Lower leg skin (tissue), 3 donors: ENCODE data around the gene HKDC1.

Source experiments
- CTCF ChIP-seq, 3 donors: fragments of 450-650 bp; IDR thresholded peaks; one replicate each; pipeline ENCODE4 v1.5.1; 2016; ENCODE audit warnings: antibody characterized with exemption in 3 of 3, mild to moderate bottlenecking in 3 of 3, moderate library complexity in 2 of 3
- POLR2A ChIP-seq, 2 donors: fragments of 450-650 bp; IDR thresholded peaks; one replicate each; pipeline ENCODE4 v1.6.1; 2016 to 2017; ENCODE audit warnings: antibody characterized with exemption in 2 of 2, mild to moderate bottlenecking in 1 of 2, moderate library complexity in 1 of 2

DNA sequence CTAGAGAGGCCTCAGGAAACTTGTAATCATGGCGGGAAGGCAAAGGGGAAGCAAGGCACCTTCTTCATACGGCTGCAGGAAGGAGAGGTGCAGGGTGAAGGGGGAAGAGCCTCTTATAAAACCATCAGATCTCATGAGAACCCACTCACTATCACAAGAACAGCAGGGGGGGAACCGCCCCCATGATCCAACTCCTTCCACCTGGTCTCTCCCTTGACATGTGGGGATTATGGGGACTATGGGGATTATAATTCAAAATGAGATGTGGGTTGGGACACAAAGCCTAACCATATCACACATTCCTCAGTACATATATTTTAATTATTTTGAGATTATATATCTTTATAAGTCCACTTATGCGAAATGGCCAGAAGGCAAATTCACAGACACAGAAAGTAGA lies 67.0 kb downstream of the HKDC1 start:
- no peak for TF ChIP-seq CTCF (IDR thresholded peaks at IDR 0.05)
- no peak for TF ChIP-seq POLR2A (IDR thresholded peaks at IDR 0.05)
